ENCODE data around the gene FGGY.

Gene FGGY

DNA sequence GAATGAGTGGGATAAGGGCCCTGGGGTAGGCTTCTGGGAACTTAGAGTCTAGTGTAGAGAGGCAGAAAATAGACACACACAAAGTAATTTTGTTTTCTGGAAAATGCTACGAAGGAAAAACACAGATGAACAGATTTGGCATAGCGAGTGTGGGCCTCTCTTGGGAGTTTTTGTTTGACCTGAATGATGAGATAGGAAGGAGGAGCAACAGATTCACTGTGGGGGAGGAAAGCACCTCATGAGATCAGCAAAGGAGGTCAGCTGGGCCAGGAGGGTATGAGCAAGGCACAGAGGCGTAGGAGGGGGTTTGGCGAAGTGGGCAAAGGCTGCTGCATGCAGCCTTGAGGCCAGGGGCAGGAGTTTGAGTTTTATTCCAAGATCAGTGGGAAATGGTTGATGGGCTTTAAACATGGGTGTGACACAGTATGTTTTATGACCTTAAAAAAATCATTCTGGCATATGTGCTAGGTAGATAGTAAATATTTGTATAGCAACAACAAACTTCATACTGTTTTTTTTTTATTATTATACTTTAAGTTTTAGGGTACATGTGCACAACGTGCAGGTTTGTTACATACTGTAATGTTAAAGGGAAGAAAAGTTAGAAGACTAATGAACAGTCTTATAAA lies 57.9 kb downstream of the FGGY start:
- peak; percentile 32 for DNase-seq

DNA sequence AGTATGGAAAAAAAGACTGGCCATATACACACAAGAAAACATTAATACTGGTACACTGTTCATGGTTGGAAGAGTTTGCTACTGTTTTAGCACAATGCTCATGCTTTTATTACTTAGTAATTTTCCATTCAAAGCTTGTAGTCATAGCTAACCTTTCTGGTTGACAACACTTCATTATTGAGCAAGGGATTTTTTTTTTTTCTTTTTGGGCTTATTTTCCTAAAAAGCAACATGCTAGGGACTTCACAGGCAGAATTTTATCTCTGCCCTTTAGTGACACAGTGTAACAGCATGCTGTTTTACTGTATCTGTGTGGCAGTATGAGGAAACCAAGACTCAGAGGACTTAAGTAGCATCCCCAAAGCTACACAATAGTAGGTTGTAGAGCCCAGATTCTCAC lies 58.5 kb downstream of the FGGY start:
- no peak for DNase-seq

DNA sequence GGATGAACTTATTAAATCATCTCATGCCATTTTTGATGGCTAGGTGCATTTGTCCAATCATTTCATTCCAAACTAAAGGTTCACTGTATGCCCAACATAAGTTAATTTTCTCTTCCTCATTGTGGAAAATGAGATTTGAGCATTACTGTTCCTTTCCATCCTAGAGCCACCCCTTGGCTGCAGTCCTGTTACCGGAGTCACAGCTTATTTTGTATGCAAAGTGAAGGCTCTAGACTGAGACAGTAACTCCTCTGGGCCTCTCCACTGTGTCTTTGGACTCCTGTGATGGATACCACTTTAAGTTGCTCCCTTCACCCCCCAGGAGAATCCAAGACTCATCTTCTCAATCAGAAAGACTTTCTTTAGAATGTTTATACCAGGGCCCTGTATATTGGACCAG lies 59.7 kb downstream of the FGGY start:
- no peak for DNase-seq

DNA sequence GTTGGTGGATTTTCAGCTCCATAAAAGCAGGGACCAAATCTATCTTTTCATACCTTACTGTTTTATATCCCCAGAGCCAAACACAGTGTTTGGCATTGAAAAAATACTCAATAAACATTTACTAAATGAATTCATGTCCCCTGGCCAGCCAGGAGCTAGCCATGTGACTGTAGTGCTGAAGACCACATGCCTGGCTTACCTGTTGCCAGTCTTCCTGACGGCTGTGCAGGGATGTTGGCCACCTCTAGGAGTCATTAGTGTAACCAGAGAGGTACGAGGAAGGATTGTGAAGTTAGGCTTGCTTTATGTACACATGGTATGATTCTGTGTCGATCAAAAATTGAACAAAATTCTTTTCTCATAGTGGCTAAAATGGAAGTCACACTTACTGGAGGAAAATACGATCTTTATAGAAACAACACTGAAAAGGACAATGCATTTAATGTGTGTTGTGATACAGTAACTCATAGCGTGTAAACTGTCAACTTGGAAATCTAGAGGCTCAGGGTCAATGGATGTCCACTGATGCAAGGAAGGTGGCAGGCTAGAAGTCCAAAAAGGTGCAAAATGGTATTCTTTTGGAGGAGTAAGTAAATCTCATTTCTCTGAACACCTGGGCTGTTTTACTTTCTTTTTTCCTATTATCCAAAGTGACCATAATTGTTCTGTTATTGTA lies 60.9 kb downstream of the FGGY start:
- no peak for DNase-seq

DNA sequence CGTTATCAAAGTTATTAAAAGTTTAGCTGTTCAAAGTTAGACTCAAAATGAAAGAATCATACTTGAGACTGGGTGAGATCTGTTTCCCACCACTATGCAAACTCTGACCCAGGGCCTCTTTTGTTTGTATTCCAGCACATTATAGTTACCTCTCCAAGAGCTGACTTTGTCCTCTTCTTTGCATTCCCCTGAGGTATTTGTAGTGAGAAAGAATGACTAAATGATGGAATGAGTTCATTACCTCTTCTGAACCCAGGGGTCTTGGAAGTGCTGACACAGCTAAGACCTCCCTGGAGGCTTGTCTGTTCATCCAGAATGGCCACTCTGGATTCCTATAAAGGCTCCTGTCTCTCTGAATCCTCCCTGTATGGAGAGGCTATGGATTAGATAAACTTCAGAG lies 62.4 kb downstream of the FGGY start:
- DNase-seq: no peak

DNA sequence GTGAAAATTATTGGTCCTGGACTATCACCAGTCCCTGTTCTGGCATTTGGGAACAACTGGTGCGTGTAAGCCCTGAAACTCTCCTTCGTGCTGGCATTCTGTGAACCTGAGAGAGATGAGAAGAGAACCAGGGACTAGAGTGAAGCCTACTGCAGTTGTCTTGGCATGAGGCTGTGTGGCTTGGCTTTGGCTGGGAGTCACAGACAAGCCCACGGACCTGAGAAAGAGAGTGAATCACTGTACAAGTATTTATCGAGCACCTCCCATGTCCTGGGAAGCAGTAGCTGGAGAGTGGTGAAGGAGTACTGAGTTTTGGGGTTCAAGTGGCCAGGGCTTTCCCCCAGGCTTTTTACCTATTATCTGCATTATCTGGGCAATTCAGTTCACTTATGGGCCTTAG lies 63.3 kb downstream of the FGGY start:
- no peak for DNase-seq

DNA sequence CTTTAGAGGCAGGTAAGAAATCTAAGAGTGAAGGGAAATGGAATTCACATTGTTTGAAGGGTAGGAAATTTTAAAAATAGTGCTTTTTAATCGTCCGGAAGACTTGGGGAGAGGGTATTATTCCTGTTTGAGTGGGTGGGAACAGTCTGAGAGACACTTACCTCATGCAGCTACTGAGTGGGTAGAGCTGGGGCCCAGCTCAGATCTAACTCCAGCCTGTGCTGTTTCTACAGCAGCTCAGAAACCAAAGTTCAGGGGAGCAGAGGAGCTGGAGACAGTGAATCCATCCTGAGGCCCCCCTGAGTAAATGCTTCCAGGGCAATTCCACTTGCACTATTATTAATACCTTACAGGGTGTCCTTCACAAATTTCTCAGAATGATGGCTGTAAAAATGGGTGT lies 63.8 kb downstream of the FGGY start:
- no peak for DNase-seq

DNA sequence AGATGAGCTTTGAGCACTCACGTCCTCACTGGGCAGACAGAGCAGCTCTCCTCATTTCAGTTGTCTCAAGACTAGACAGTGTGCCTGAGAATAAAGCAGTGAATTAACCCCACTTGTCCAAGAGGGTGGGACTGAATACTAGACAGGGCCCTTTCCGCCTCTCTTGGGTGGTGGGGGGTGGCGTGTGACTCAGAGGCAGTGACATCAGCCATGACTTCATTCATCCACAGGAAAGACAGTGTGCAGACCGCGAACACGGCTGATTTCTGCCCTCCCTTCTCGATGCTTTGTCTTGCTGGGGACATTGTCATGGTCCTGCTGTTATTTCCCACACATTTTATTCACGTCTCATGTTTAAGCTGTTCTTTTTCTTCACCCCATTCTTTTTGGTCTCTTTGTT lies 64.9 kb downstream of the FGGY start:
- DNase-seq: no peak

DNA sequence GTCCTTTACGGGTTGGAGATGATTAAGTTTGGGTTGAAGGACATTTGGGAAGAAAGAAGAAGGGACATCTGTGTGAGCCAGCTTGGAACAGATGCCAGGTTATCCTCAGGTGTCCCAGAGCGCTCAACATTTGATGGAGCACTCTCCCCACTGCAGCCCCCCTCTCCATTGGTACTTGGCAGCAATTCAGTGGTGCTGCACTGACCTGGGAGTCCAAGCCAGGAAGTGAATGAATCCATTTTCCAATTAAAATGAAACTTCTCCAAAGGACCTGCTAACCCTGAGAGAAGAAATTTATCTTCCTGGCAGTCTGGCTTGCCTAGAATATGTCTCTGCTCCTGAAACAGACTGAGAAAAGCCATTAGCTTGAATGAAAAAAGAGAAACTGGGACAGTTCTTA lies 67.1 kb downstream of the FGGY start:
- DNase-seq: no peak

DNA sequence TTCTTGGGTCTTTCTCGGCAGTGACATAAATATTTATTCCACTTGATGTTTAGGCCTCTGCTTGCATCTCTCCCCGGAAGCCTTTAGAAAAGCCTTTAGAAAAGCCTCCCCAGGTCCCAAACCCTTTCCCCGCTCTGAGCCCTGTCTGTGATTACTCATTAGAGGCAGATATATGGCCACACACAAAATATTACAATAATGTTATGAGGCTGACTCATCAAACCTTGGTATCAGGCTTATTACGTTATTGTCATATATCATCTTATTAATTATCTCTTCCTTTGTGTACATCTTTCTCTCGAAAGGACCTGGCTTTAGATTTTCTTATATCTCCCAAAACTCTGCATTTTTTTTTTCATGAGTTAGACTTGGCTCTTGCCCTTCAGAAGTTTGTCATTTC lies 69.5 kb downstream of the FGGY start:
- no peak for DNase-seq

DNA sequence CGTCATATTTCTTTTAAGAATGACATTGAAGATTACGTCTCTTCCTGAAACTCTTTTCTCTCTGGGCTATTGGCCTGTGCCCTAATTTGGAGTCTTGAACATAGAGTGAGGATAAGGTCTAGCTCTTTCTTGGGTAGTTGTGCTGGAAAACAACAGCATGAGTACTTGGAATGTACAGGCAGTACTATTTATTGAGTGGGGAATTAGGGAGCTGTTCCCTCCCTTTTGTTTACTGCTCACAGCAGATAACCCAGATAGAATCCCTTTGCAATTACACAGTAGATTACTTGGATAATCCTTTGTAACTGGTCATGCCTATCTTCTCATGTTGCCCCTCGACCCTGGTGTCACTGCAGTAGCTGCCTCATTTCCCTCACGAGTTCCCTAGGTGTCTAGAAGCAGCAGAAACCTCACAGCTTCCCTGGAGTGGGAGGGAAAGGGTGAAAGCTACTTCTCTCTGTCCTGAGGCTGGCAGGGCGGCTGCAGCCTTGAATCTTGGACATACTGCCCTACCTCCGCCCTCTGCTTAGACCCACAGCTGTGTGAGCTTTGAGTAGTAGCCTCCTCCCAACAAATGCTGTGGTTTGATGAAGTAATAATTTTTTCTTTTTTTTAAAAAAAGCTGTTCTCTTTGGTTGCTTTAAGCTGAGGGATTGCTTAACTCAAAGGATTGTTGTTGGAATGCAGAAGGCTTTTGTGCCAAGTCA lies 70.6 kb downstream of the FGGY start:
- DNase-seq: no peak

DNA sequence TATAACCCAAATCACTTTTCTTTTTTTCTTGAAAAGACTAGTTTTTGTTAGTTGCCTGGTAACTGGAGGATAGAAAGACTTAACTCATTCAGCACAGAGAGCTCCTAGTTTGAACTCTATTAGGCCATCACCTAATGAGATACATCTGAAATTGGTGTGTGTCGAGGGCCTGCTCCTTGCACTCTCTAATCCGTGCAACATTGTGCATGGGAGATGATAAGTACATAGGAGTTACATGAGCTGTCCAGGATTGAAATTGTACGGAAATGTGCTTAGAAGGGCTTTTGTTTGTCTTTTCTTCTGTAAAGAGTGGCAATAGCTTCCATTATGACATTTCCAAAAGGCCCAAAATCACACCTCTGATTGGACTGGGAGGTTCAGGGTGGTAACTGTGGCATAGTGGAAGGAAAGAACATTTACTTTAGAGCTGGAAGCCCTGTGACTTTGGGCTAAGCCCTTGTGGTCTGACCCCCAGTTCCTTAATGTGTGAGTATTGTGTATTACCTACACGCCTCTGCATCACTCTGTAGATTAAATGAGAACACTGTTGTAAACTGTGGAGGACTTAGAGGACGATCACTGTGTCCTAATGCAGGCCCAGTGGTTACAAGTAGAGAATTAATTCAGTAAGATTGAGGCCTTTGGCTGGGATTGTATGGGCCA lies 71.2 kb downstream of the FGGY start:
- DNase-seq: no peak

DNA sequence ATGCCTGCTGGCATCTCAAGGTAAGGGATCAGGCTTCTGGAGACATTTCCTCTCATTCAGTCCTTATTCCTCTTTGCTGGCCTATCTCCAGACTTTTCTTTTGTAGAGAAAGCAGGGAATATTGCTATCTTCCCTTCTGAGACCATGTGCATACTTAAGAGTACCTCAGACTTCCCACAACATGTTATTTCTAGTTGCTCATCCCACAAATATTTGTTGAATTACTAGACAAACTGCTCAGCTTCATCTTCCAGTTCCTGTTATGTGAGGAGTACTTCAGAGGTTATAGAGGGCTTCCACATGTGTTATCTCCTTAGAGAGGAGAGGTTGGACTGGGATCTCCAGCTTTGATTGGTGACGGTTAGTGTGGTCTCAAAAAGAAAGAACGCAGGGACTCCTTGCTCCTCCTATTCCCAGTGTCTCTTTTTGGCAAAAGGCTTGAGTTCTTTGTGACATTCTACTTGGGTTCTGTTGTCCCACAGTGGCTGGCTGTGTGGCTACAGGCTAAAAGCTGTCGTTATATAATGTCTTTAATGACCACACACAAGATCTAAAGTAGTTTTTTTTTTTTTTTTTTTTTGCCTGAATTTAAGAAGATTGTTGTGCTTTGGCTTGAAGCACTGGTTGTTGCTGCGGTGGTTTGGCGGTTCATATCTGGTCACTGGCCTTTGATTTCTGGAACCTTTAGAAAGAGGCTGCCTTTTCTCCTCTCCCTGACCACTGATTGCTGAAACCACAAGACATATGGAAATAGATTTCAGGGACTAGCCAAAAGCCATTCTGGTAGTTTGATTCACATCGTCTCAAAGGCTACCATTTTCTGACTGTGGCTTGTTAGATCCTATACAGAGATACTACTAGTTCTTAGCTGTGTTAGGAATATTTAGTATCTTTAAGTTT lies 78.7 kb downstream of the FGGY start:
- no peak for DNase-seq

DNA sequence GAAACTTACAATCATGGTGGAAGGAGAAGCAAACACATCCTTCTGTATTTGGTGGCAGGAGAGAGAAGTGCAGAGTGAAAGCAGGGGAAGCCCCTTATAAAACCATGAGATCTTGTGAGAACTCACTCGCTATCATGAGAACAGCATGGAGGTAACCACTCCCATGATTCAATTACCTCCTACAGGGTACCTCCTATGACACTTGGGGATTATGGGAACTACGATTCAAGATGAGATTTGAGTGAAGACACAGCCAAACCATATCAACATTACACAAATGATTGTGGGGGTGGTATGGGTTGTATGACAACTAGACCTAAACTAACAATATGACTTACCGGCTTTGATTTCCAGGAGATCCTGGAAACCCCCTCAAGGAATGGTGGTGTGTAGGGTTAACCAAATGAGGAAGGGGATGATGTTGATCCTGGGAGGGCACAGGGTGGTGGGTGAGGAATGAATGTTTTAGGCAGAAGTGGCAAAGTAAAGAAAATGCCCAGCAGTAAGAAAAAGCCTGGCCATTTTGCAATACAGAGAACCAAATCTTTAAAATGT lies 80.5 kb downstream of the FGGY start:
- DNase-seq: no peak

DNA sequence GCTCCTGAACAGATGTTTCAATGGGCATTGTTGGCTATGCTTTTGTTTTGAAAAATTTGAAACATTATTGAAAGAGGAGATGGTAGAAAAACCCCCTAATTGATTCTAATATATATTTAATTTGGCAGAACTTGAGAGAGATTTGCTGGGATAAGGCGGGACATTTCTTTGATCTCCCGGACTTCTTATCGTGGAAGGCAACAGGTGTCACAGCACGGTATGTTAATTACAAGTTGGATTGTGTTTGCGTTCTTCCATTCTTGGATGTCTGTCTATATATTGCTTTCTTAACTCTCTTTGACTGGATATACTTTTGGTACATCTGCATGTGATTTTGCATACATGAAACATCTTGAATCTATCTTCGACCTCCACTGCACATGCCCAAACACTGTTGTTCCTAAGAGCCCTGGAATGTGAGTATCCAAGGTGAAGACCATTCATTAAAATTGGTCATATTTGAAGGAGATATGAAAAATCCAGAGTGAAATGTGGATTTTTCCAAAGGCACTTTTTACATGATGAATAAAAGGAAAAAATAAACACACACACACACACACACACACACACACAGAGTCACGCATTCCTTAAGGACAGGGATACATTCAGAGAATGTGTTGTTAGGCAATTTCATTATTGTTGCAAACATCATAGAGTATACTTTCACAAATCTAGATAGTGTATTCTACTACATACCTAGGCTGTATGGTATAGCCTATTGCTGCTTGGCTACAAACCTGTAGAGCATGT lies 81.9 kb downstream of the FGGY start:
- DNase-seq: no peak

DNA sequence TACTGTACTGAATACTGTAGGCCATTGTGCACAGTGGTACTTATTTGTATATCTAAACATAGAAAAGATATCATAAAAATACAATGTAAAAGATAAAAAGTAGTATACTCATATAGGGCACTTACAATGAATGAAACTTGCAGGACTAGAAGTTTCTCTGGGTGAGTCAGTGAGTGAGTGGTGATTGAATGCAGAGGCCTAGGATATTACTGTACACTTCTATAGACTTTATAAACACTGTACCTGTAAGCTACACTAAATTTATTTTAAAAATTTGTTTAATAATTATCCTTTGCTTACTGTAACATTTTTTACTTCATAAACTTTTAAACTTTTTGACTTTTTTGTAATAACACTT lies 82.5 kb downstream of the FGGY start:
- no peak for DNase-seq

DNA sequence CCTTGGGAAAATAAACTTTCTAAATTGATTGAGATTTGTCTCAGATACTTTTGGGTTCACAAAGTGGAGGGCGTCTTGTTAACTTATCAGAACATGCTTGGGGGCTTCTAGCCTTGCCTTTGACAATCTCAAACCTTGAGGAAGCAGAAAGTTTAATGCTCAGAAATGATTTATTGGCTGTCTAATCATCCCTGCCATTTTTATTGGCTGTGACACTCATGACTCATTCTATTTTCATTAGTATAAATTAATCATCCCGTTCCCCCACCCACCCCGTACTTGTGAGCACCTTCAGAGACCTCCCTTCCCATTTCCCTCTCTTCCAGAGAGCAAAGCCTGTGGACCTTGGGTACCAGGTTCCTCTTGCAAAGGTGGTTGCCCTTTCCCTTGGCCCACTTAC lies 87.1 kb downstream of the FGGY start:
- no peak for DNase-seq

DNA sequence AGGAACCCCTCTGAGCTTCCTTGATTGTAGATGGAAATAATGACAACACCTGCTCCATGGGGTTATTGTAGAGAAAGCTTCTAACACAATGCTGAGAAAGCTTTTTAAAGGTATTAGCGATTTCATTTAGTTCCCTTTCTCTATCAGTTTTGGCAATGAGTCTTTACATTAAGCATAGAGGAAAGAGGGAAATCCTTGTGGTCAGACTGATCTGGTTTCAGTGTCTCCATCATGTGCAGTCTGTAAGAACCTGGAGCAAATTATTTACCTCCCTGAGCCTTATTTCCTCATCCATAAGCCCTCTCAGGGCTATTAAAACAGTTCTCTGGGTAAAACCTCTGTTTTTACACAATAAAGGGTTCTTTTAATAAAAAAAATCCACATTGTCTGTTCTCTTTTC lies 87.5 kb downstream of the FGGY start:
- DNase-seq: no peak

DNA sequence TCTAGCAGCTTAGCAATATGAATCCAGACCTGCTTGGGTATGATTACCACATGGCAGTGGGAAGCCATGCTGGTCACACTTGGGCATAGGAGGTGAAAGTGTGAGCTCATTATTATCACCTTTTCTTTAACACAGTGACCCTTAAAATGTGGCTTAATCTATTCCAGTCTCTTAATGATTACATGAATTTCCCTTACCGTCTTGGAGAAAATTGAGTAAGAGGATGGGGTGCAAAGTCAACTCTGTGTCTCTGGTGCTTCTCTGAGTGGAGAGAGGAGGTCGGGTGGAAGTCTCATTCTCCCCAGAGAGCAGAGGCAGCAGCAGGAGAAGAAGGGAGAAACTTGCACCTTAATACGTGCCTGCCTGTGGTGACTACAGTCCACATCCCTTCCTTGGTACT lies 91.3 kb downstream of the FGGY start:
- DNase-seq: no peak

DNA sequence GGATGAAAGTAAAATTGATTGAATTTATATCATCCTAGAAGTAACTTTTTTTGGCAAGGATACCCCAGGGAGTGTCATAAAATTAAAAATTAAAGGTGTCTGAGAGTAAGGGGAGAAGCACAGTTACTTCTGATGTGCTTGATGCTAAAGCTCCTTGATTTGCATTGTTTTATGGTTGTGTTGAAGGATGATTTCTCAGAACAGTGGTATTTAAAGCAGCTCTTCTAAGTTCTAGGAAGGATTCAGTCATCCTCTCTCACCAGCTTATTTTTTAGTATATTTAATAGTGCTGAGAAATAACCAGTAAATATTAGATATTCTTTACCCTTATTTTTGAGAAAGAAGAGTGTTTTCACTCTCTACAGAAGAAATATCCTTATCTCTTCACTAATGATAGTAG lies 93.0 kb downstream of the FGGY start:
- no peak for DNase-seq

DNA sequence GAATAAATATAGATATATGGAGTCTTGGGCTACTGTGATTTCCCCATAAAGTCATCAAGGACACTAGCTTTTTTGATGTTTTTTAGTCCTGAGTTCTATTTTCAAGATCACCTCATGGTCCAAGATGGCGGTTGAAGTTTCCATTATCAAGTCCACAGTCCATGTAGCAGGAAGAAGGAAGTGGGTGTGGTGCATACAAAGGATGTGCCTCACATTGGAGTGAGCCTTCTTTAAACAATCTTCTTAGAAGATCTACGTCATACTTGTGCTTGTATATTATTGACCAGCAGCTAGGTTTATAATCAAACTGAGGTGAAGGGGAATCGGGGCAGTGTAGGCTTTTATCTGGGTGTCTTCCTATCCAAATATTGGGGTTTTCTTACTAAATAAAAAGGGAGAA lies 93.4 kb downstream of the FGGY start:
- no peak for DNase-seq
